ENCODE measurements around the gene GPRC5C. TPM values are rescaled to one million over a fixed set of nuclear protein-coding genes. Genes with fewer than 3 reads are reported as not detected.
A peak's percentile ranks its signal among the peaks of the same experiment; 100 is the strongest.

GPRC5C gene
- total and polyA plus RNA-seq, 2 of the 13 experiments (the other 11 are each of a cell fraction or from before 2014, with no cell fraction given) = 85.6 to 300 TPM

GRCh38 chr17:74433421-74434121, 1.7 kb downstream of the GPRC5C start (continued):
- TF ChIP-seq, protein P1, sequence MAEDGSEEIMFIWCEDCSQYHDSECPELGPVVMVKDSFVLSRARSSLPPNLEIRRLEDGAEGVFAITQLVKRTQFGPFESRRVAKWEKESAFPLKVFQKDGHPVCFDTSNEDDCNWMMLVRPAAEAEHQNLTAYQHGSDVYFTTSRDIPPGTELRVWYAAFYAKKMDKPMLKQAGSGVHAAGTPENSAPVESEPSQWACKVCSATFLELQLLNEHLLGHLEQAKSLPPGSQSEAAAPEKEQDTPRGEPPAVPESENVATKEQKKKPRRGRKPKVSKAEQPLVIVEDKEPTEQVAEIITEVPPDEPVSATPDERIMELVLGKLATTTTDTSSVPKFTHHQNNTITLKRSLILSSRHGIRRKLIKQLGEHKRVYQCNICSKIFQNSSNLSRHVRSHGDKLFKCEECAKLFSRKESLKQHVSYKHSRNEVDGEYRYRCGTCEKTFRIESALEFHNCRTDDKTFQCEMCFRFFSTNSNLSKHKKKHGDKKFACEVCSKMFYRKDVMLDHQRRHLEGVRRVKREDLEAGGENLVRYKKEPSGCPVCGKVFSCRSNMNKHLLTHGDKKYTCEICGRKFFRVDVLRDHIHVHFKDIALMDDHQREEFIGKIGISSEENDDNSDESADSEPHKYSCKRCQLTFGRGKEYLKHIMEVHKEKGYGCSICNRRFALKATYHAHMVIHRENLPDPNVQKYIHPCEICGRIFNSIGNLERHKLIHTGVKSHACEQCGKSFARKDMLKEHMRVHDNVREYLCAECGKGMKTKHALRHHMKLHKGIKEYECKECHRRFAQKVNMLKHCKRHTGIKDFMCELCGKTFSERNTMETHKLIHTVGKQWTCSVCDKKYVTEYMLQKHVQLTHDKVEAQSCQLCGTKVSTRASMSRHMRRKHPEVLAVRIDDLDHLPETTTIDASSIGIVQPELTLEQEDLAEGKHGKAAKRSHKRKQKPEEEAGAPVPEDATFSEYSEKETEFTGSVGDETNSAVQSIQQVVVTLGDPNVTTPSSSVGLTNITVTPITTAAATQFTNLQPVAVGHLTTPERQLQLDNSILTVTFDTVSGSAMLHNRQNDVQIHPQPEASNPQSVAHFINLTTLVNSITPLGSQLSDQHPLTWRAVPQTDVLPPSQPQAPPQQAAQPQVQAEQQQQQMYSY (CRISPR knock-in tag; IDR thresholded peaks at IDR 0.05) = no peak
- TF ChIP-seq RAD21 (CRISPR knock-in tag; IDR thresholded peaks at IDR 0.05) = peak; percentile 67
- TF ChIP-seq, protein P2, sequence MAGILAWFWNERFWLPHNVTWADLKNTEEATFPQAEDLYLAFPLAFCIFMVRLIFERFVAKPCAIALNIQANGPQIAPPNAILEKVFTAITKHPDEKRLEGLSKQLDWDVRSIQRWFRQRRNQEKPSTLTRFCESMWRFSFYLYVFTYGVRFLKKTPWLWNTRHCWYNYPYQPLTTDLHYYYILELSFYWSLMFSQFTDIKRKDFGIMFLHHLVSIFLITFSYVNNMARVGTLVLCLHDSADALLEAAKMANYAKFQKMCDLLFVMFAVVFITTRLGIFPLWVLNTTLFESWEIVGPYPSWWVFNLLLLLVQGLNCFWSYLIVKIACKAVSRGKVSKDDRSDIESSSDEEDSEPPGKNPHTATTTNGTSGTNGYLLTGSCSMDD (CRISPR knock-in tag; IDR thresholded peaks at IDR 0.05) = 0 out of 2 replicates have a peak, but pooled peaks have one; percentile 36
- no peak for TF ChIP-seq TAF15 (IDR thresholded peaks at IDR 0.05; ENCODE audit: low read depth, low read length, poor library complexity, severe bottlenecking)
- peak; percentile 84 for TF ChIP-seq ZBTB38 (CRISPR knock-in tag; IDR thresholded peaks at IDR 0.05)
- 0 out of 2 replicates have a peak, but pooled peaks have one; percentile 43 for TF ChIP-seq ZNF317 (CRISPR knock-in tag; IDR thresholded peaks at IDR 0.05)
- TF ChIP-seq HIVEP1 (CRISPR knock-in tag; IDR thresholded peaks at IDR 0.05) = no peak
- peak; percentile 92 for TF ChIP-seq ZBTB7B (CRISPR knock-in tag; IDR thresholded peaks at IDR 0.05)
- TF ChIP-seq NFE2L1 (CRISPR knock-in tag; IDR thresholded peaks at IDR 0.05; ENCODE audit: borderline replicate concordance) = no peak
- TF ChIP-seq SSRP1 (CRISPR knock-in tag; IDR thresholded peaks at IDR 0.05) = peak; percentile 71; the same call in 1 of the 2 replicates
- TF ChIP-seq RAD51 (IDR thresholded peaks at IDR 0.05; ENCODE audit: borderline replicate concordance) = no peak
- peak; percentile 14; the same call in 1 of the 2 replicates for TF ChIP-seq ELF1 (CRISPR knock-in tag; IDR thresholded peaks at IDR 0.05)
- peak; percentile 27; the same call in 1 of the 2 replicates for TF ChIP-seq ARID2 (CRISPR knock-in tag; IDR thresholded peaks at IDR 0.05; ENCODE audit: borderline replicate concordance)
- TF ChIP-seq FOXO1 (CRISPR knock-in tag; IDR thresholded peaks at IDR 0.05) = no peak
- no peak for TF ChIP-seq JUN (CRISPR knock-in tag; IDR thresholded peaks at IDR 0.05)
- TF ChIP-seq ZNF891 (CRISPR knock-in tag; IDR thresholded peaks at IDR 0.05) = peak; percentile 82
- no peak for TF ChIP-seq ZBTB21 (CRISPR knock-in tag; IDR thresholded peaks at IDR 0.05)
- 0 out of 2 replicates have a peak, but pooled peaks have one; percentile 43 for TF ChIP-seq ERF (CRISPR knock-in tag; IDR thresholded peaks at IDR 0.05)
- TF ChIP-seq, protein P3, sequence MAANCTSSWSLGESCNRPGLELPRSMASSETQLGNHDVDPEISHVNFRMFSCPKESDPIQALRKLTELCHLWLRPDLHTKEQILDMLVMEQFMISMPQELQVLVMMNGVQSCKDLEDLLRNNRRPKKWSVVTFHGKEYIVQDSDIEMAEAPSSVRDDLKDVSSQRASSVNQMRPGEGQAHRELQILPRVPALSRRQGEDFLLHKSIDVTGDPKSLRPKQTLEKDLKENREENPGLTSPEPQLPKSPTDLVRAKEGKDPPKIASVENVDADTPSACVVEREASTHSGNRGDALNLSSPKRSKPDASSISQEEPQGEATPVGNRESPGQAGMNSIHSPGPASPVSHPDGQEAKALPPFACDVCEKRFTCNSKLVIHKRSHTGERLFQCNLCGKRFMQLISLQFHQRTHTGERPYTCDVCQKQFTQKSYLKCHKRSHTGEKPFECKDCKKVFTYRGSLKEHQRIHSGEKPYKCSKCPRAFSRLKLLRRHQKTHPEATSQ (CRISPR knock-in tag; IDR thresholded peaks at IDR 0.05; ENCODE audit: borderline replicate concordance) = no peak
- 0 out of 2 replicates have a peak, but pooled peaks have one; percentile 51 for TF ChIP-seq ZNF777 (CRISPR knock-in tag; IDR thresholded peaks at IDR 0.05)
- peak; percentile 18; the same call in 1 of the 2 replicates for TF ChIP-seq ZNF775 (CRISPR knock-in tag; IDR thresholded peaks at IDR 0.05; ENCODE audit: borderline replicate concordance)
- peak; percentile 23 for TF ChIP-seq AGO2 (optimal IDR thresholded peaks at IDR 0.05; ENCODE audit: low read depth, low read length)
- TF ChIP-seq SP1 (IDR thresholded peaks at IDR 0.05) = no peak
- TF ChIP-seq SP1 (CRISPR knock-in tag; IDR thresholded peaks at IDR 0.05) = no peak
- TF ChIP-seq FOXC1 (CRISPR knock-in tag; IDR thresholded peaks at IDR 0.05; ENCODE audit: borderline replicate concordance) = no peak
- 0 out of 2 replicates have a peak, but pooled peaks have one; percentile 35 for TF ChIP-seq ZNF451 (CRISPR knock-in tag; IDR thresholded peaks at IDR 0.05)
- TF ChIP-seq MED1 (CRISPR knock-in tag; IDR thresholded peaks at IDR 0.05) = peak; percentile 14; the same call in 1 of the 2 replicates

Data from HepG2 (cell line).